22Rv1 (cell line): ENCODE measurements around the gene MKKS.

Experiments used
- CTCF ChIP-seq: fragments of 450-650 bp; IDR thresholded peaks from 2 replicates; pipeline ENCODE4 v1.5.1; 2017; ENCODE audit warnings: mild to moderate bottlenecking
- ZFX ChIP-seq: fragments of 450-650 bp; IDR thresholded peaks from 2 replicates; pipeline ENCODE4 v1.6.1; 2017; ENCODE audit warnings: antibody characterized with exemption, borderline replicate concordance

- no peak for TF ChIP-seq CTCF
- no peak for TF ChIP-seq ZFX
Measured at GRCh38 chr20:10356628-10357027, 77.4 kb downstream of the MKKS start.
